ENCODE data around the gene ZNF266. TPM values are rescaled to one million over a fixed set of nuclear protein-coding genes. Genes with fewer than 3 reads are reported as not detected.

The ZNF266 gene
- total and polyA plus RNA-seq, 2 of the 13 experiments (the other 11 are each of a cell fraction or from before 2014, with no cell fraction given) = 19.8 to 20.8 TPM

DNA sequence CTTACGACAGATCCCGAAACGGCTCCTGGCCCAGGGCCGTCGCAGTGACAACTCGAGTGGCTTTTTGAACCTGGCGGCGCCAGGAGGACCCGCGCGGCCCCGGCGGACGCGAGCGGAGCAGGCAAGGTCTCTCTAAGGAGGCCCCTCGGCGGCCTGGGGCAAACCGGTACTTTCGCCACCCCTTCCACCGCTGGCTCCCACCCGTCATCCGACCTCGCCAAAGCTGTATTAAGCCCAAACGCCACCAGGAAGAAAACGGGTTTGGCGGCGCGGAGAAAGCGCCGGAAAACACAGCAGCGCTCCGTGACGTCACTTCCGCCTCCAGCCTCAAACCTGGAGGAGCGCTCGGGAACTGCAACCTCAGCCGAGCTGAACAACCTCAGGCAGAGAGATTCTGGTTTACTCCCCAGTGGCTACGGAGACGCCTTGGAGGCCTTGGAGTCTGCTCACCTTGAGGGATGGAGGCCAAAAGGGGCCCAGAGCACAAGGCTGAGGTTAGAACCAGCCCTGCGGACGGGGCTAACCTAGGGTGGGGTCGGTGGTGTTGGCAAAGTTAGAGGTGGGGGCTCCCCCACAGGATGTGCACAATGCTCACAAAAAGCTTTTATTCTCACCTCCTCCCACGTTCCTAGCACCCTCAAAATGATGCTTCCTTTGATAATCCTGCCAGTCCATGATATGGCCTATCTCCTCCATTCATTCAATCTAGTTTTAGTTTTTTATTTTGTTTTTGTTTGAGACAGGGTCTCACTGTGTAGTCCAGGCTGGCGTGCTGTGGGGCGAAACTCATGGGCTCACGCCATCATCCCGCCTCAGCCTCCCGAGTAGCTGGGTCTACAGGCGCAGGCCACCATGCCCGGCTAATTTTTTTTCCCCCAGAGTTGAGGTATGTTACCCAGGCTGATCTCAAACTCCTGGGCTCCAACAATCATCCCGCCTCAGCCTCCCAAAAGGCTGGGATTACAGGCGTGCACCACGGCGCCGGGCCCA, at the start of gene ZNF266 (continued):
- TF ChIP-seq, protein P1, sequence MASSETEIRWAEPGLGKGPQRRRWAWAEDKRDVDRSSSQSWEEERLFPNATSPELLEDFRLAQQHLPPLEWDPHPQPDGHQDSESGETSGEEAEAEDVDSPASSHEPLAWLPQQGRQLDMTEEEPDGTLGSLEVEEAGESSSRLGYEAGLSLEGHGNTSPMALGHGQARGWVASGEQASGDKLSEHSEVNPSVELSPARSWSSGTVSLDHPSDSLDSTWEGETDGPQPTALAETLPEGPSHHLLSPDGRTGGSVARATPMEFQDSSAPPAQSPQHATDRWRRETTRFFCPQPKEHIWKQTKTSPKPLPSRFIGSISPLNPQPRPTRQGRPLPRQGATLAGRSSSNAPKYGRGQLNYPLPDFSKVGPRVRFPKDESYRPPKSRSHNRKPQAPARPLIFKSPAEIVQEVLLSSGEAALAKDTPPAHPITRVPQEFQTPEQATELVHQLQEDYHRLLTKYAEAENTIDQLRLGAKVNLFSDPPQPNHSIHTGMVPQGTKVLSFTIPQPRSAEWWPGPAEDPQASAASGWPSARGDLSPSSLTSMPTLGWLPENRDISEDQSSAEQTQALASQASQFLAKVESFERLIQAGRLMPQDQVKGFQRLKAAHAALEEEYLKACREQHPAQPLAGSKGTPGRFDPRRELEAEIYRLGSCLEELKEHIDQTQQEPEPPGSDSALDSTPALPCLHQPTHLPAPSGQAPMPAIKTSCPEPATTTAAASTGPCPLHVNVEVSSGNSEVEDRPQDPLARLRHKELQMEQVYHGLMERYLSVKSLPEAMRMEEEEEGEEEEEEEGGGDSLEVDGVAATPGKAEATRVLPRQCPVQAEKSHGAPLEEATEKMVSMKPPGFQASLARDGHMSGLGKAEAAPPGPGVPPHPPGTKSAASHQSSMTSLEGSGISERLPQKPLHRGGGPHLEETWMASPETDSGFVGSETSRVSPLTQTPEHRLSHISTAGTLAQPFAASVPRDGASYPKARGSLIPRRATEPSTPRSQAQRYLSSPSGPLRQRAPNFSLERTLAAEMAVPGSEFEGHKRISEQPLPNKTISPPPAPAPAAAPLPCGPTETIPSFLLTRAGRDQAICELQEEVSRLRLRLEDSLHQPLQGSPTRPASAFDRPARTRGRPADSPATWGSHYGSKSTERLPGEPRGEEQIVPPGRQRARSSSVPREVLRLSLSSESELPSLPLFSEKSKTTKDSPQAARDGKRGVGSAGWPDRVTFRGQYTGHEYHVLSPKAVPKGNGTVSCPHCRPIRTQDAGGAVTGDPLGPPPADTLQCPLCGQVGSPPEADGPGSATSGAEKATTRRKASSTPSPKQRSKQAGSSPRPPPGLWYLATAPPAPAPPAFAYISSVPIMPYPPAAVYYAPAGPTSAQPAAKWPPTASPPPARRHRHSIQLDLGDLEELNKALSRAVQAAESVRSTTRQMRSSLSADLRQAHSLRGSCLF (CRISPR knock-in tag; IDR thresholded peaks at IDR 0.05; ENCODE audit: borderline replicate concordance) = no peak
- TF ChIP-seq FIP1L1 (IDR thresholded peaks at IDR 0.05; ENCODE audit: borderline replicate concordance, insufficient read depth, low read depth, low read length) (no peak), ZC3H4 (CRISPR knock-in tag; IDR thresholded peaks at IDR 0.05; ENCODE audit: borderline replicate concordance) (no peak), ZNF605 (CRISPR knock-in tag; IDR thresholded peaks at IDR 0.05) (peak; percentile 68), ZNF12 (CRISPR knock-in tag; IDR thresholded peaks at IDR 0.05) (no peak), ZBTB42 (CRISPR knock-in tag; IDR thresholded peaks at IDR 0.05) (no peak), FOXP1 (IDR thresholded peaks at IDR 0.05) (no peak), FOXP1 (CRISPR knock-in tag; IDR thresholded peaks at IDR 0.05) (no peak), YY1 (IDR thresholded peaks at IDR 0.05; ENCODE audit: insufficient read depth, insufficient replicate concordance, low read depth, low read length) (peak; percentile 38), ARHGAP35 (CRISPR knock-in tag; IDR thresholded peaks at IDR 0.05; ENCODE audit: borderline replicate concordance) (no peak; the same call in 1 of the 2 replicates), PAF1 (CRISPR knock-in tag; IDR thresholded peaks at IDR 0.05) (no peak), IRX3 (CRISPR knock-in tag; IDR thresholded peaks at IDR 0.05; ENCODE audit: borderline replicate concordance, low read depth) (no peak), ZNF484 (CRISPR knock-in tag; IDR thresholded peaks at IDR 0.05; ENCODE audit: borderline replicate concordance, low read depth) (no peak), NAIF1 (CRISPR knock-in tag; IDR thresholded peaks at IDR 0.05; ENCODE audit: borderline replicate concordance) (peak; percentile 36; the same call in 1 of the 2 replicates), ZNF547 (CRISPR knock-in tag; IDR thresholded peaks at IDR 0.05) (0 out of 2 replicates have a peak, but pooled peaks have one; percentile 47), HNRNPLL (IDR thresholded peaks at IDR 0.05; ENCODE audit: low read depth, low read length, poor library complexity, severe bottlenecking) (peak; percentile 63), GZF1 (CRISPR knock-in tag; IDR thresholded peaks at IDR 0.05) (0 out of 2 replicates have a peak, but pooled peaks have one; percentile 57), RFX3 (CRISPR knock-in tag; IDR thresholded peaks at IDR 0.05) (no peak)
- TF ChIP-seq, protein P2, sequence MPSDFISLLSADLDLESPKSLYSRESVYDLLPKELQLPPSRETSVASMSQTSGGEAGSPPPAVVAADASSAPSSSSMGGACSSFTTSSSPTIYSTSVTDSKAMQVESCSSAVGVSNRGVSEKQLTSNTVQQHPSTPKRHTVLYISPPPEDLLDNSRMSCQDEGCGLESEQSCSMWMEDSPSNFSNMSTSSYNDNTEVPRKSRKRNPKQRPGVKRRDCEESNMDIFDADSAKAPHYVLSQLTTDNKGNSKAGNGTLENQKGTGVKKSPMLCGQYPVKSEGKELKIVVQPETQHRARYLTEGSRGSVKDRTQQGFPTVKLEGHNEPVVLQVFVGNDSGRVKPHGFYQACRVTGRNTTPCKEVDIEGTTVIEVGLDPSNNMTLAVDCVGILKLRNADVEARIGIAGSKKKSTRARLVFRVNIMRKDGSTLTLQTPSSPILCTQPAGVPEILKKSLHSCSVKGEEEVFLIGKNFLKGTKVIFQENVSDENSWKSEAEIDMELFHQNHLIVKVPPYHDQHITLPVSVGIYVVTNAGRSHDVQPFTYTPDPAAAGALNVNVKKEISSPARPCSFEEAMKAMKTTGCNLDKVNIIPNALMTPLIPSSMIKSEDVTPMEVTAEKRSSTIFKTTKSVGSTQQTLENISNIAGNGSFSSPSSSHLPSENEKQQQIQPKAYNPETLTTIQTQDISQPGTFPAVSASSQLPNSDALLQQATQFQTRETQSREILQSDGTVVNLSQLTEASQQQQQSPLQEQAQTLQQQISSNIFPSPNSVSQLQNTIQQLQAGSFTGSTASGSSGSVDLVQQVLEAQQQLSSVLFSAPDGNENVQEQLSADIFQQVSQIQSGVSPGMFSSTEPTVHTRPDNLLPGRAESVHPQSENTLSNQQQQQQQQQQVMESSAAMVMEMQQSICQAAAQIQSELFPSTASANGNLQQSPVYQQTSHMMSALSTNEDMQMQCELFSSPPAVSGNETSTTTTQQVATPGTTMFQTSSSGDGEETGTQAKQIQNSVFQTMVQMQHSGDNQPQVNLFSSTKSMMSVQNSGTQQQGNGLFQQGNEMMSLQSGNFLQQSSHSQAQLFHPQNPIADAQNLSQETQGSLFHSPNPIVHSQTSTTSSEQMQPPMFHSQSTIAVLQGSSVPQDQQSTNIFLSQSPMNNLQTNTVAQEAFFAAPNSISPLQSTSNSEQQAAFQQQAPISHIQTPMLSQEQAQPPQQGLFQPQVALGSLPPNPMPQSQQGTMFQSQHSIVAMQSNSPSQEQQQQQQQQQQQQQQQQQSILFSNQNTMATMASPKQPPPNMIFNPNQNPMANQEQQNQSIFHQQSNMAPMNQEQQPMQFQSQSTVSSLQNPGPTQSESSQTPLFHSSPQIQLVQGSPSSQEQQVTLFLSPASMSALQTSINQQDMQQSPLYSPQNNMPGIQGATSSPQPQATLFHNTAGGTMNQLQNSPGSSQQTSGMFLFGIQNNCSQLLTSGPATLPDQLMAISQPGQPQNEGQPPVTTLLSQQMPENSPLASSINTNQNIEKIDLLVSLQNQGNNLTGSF (CRISPR knock-in tag; IDR thresholded peaks at IDR 0.05) = 0 out of 2 replicates have a peak, but pooled peaks have one; percentile 67
